NCI-H748 treated with DMSO at 0.1 percent for 48 hours (cell line): ENCODE data around the gene PGR.

Source experiments
- DNase-seq: peaks from one replicate; lab custom pipeline; 2025; lab: John Stamatoyannopoulos, UW

The PGR gene

DNA sequence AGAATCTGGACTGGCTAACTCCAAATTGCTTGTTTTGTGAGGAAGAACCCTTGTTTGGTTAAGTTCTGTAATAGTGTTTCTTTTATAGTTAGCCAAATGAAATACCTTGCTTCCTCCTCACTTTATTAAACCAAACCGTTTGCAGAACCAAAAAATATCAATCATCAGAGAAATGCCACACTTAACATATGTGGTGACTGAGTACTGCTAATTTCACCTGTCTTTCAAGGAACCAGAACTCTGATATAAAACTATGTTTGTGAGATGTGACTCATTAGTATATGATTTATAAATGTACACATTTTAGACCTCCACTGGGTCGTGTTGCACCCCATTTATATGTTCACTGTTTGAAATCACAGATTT, 119.9 kb downstream of the PGR start:
- no peak for DNase-seq

DNA sequence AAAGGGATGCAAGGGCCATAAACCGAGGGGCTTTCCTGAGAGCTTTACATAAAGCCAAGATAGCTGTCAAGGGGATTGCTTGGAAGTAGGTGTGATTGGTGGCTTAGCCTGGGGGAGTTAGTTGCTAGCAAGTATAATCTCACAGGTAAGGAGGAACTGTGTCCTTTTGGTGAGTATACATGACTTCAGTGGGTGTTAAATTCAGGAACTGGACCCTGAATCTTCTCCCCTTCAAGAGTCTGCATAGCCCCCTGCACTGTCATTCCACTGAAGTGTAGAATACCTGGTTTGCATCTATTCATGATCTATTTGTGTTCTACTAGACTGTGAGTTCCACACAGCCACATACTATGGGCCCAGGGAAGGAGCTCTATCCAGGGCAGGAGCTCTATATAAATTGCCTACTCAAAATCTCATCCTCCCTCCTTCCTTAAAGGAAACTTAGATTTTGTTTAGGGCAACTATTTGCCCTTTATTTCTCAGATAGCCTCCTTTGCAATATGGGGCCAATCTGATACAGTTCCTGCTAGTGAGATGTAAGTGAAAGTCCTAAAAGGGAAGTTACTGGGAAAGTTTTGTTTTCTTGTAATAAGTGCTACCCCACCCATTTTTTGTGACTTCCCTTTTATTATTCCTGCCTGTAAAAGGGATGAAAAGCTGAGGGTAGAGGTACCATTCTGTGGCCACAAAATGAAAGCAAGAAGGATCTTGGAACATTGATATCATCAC, 120.5 kb downstream of the PGR start:
- no peak for DNase-seq

DNA sequence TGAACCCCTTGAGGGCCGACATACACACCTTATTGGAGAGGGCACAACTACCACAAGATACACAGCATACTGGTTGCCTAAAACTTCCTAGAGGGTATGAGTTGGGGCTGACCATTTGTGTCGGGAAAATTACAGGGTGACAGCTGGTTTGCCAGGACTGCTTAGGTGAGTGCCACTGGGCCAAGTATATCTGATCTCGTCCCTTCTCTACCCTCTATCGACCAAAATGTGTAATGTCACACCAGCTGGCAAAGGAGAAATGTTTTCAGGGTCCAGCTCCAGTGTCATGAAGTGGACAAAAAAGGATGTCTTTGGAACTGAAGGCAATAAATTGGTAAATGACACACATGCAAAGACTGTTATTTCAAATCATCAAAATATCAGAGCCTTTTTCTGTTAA, 126.1 kb downstream of the PGR start:
- DNase-seq, result no peak

DNA sequence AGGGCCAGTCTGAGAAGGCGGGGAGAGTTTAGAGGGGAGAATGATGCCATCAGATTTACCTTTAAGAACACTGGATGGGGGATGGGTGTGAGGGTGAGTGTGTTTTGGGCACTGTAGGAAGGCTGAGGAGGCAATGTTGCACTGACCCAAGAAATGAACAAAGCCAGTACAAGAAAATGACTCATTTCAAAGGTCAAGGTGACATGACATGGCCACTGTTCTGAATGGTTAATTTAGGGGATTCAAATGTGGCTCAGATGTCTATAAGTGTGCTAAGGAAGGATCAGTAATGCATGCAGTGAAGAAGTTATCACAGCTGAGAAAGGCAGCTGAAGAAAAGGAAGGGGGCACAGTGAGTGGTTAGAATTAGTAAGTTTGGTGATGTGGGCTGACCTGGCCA, 129.9 kb downstream of the PGR start:
- no peak for DNase-seq

DNA sequence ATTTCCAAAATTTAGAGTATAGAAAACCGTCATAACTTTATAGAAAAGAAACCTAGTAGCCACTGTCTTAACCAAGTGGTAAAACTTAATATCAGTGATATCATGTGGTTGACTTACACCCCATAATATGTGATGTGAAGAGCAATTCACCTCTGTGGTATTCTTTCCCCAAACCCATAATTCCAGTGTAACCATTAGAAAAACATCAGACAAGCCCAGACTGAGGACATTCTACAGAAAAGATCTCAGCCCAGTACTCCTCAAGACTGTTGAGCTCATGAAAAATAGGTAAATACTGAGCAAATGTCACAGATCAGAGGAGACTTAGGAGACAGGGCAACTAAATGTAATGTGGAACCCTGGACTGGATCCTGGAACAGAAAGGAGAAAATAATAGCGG, 134.6 kb downstream of the PGR start:
- no peak for DNase-seq

DNA sequence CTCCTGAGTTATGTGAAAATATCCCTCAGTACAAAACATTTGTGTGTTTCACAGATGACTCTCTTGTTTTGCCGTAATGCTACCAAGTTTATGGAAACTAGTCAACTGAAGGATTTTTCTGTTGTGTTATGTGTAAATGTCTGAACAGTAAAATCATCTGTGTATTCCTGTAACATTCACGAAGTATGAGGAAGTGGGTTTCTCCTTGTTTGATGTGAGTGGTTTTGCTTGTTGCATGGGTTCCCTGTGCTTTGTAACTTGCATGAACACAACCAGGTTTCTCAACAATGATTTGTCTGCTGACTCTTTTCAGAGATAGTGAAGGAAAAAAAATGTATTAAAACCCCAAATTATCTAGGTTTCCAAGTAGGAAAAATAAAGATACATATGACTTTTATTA, 138.1 kb downstream of the PGR start:
- no peak for DNase-seq

DNA sequence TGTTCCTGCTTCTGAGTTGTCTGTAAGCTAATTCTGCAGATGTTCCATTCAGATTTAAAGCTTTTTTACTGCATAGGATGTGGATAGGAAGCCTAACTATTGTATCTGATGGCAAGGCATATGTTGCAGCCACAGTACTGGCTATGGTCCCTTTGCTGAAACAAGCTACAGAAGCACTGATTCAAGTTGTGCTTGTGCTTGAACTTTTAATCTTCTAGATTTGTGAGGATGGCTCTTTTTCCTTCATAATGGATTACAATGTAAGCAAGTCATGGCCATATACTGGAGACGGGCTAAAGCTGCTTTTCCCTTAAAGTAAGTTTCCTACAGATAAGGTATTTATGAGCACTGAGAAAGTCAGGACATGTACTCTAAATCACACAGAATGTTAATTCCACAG, 138.7 kb downstream of the PGR start:
- no peak for DNase-seq

DNA sequence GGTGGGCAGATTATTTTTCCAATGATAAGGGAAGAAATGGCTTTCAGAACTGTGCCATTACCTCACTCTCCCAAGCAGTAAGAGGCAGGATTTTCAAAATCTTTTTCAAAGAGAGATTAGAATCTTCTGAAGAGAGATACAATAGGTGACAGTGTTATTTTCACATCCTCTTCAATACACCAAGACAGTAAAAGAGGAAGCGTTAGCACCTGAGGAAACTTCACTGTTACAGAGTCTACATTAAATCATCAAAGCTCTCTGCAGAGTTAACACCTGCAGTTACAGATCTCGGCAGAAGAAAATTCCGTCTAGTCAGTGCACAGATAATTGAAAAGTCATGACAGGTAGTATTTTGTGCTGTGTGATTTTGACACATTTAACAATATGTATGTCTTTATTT, 144.9 kb downstream of the PGR start:
- no peak for DNase-seq

DNA sequence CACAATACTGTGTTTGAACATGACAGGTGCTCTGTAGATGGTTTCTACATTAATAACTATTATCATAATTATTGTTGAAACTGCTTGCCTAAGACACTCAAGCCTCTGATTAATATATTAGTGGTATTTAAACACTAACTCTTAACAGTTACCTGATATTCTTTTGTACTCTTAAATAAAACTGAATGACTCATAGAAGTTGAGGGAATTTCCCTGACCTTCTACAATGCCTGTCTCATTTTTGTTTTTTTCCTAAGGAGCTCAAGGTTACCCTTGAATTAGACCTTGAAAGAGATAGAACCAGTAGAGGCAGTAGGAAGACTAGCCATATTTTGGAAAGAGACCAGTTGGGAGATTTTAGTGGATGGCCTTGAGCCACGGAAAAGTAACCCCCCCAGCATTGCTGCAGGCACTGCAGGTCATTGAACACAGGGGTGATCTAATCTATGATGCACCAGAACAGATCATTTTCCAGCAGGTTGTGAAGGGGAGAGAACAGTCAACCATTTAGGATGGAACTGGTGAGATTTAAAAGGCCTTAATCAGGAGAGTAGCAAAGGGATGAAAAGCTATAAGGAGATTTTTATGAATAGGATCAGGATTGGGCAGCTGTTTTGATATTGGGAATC, 148.3 kb downstream of the PGR start:
- no peak for DNase-seq

DNA sequence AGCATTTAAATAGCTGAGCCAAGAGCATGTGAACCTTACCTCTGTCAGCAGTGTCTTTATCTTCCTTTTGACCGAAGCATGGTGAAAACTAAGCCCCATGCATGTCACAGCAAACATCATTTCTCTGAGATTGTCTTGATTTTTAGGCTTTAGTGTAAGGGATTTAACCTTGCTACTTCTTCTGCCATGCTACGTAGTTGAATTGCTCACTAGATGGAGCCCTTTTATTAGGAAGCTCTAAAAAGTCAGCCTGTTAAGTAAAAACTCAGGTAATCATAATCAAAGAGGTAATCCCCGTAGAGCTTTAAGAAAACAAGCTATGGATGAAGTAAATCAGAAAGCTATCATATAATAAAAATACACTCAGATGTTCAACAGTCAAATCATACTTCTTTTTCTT, 149.5 kb downstream of the PGR start:
- no peak for DNase-seq
